ENCODE data around the gene METTL9. TPM values are rescaled to one million over a fixed set of nuclear protein-coding genes. Genes with fewer than 3 reads are reported as not detected.
A peak's percentile ranks its signal among the peaks of the same experiment; 100 is the strongest.

METTL9 gene
- total RNA-seq, 2 experiments from 2014 or later = 116 to 122 TPM

DNA sequence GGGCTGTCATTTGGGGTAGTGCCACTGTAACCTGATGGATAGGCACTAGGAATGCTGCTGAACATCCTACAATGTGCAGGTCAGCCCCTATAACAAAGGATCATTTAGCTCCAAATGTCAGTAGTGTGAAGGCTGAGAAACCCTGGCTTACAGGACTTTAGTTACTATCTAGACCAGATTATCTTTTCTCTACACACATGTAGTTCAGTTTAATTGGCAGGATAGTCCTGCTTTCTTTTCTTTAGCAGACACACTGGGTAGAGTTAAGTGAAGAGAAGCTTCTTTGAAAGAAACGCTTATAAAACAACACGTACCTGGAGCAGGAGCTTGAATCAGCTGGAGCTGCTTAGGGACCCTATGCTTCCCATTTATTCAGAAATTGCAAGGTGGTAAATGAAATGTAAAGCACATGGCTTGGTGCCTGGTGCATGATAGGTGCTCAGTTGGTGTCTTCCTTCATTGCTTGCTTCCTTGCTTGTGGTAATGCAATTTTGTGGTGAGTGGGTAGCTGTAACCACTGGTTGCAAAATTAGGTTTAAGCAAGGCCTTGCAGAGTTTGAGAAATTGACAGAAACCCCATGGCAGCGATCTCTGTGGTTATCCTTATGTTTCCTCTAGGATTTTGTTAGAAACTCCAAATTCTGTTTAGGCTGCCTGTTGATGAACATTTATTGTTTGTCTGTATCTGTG, 9.4 kb downstream of the METTL9 start:
- ChIA-PET POLR2A (interaction anchor here (0.7 to 2.9 kb wide), 9 partner anchors 7 to 89 kb away, joined by 3 to 18 read pairs (median 3); partner anchors contain the start of gene METTL9), CTCF (interaction anchor here (1.0 to 3.8 kb wide), 9 partner anchors 8 to 100 kb away, joined by 3 to 16 read pairs (median 5); no protein-coding TSS in a partner anchor)
- DNase-seq = peak; percentile 59
- Mint-ChIP-seq H3K4me1 (ENCODE audit: low read depth) (peaks cover 85% of the 10 kb centered on the region), H3K36me3 (ENCODE audit: low read depth) (peaks cover 11% of the 10 kb centered on the region), H3K4me3 (peak overlapping the region; percentile 18), H3K27ac (peak overlapping the region; percentile 68), H3K27me3 (no peaks in the 10 kb centered on the region), H3K9me3 (peaks cover 2% of the 10 kb centered on the region)
- intact Hi-C loops (cut with micrococcal nuclease) = no loop called here
- peak; percentile 34 for ATAC-seq
- TF ChIP-seq, protein P1, sequence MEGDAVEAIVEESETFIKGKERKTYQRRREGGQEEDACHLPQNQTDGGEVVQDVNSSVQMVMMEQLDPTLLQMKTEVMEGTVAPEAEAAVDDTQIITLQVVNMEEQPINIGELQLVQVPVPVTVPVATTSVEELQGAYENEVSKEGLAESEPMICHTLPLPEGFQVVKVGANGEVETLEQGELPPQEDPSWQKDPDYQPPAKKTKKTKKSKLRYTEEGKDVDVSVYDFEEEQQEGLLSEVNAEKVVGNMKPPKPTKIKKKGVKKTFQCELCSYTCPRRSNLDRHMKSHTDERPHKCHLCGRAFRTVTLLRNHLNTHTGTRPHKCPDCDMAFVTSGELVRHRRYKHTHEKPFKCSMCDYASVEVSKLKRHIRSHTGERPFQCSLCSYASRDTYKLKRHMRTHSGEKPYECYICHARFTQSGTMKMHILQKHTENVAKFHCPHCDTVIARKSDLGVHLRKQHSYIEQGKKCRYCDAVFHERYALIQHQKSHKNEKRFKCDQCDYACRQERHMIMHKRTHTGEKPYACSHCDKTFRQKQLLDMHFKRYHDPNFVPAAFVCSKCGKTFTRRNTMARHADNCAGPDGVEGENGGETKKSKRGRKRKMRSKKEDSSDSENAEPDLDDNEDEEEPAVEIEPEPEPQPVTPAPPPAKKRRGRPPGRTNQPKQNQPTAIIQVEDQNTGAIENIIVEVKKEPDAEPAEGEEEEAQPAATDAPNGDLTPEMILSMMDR (IDR thresholded peaks at IDR 0.05) = no peak

- ChIA-PET CTCF (interaction anchor here (1.0 to 3.8 kb wide), 9 partner anchors 9 to 98 kb away, joined by 3 to 16 read pairs (median 7); no protein-coding TSS in a partner anchor), POLR2A (interaction anchor here (1.4 to 2.9 kb wide), 4 partner anchors 8 to 31 kb away, joined by 3 to 18 read pairs (median 5); partner anchors contain the start of gene METTL9)
- Mint-ChIP-seq H3K36me3 (ENCODE audit: low read depth) (peaks cover 20% of the 10 kb centered on the region), H3K4me1 (ENCODE audit: low read depth) (peaks cover 86% of the 10 kb centered on the region), H3K4me3 (no peak overlapping the region), H3K27ac (no peak overlapping the region), H3K9me3 (peaks cover 2% of the 10 kb centered on the region), H3K27me3 (no peaks in the 10 kb centered on the region)
- intact Hi-C loops (cut with micrococcal nuclease) = loop anchor here (5.0 kb wide), 1 partner anchor 37 kb away; no protein-coding TSS in a partner anchor
- no peak for ATAC-seq
- TF ChIP-seq, protein P1 (IDR thresholded peaks at IDR 0.05) = no peak
- no peak for DNase-seq
Observed at GRCh38 chr16:21610006-21610544, 10.7 kb downstream of the METTL9 start.

GRCh38 chr16:21610766-21611165, 11.4 kb downstream of the METTL9 start:
- ChIA-PET POLR2A (no interaction called here), CTCF (interaction anchor here (1.0 to 3.8 kb wide), 11 partner anchors 8 to 97 kb away, joined by 3 to 16 read pairs (median 6); no protein-coding TSS in a partner anchor)
- Mint-ChIP-seq H3K9me3 (peaks cover 2% of the 10 kb centered on the region), H3K27me3 (no peaks in the 10 kb centered on the region), H3K4me3 (no peak overlapping the region), H3K36me3 (ENCODE audit: low read depth) (peaks cover 27% of the 10 kb centered on the region), H3K27ac (no peak overlapping the region), H3K4me1 (ENCODE audit: low read depth) (peaks cover 87% of the 10 kb centered on the region)
- TF ChIP-seq, protein P1 (IDR thresholded peaks at IDR 0.05) = no peak
- ATAC-seq = no peak
- DNase-seq = no peak
- intact Hi-C loops (cut with micrococcal nuclease) = loop anchor here (5.0 kb wide), 1 partner anchor 37 kb away; no protein-coding TSS in a partner anchor

- ChIA-PET POLR2A (no interaction called here), CTCF (interaction anchor here (1.0 to 3.8 kb wide), 10 partner anchors 9 to 97 kb away, joined by 3 to 16 read pairs (median 6); no protein-coding TSS in a partner anchor)
- peak overlapping the region; percentile 90 for H3K27ac Mint-ChIP-seq
- H3K4me1 Mint-ChIP-seq (ENCODE audit: low read depth) = peaks cover 88% of the 10 kb centered on the region
- H3K36me3 Mint-ChIP-seq (ENCODE audit: low read depth) = peaks cover 30% of the 10 kb centered on the region
- no peaks in the 10 kb centered on the region for H3K27me3 Mint-ChIP-seq
- intact Hi-C loops (cut with micrococcal nuclease) = loop anchor here (5.0 kb wide), 1 partner anchor 36 kb away; no protein-coding TSS in a partner anchor
- H3K9me3 Mint-ChIP-seq = peaks cover 2% of the 10 kb centered on the region
- ATAC-seq = no peak
- no peak for DNase-seq
- peak overlapping the region; percentile 34 for H3K4me3 Mint-ChIP-seq
- TF ChIP-seq, protein P1 (IDR thresholded peaks at IDR 0.05) = no peak
Observed at GRCh38 chr16:21611198-21611555, 11.8 kb downstream of the METTL9 start.
